Subcutaneous abdominal adipose tissue (tissue), 5 donors: ENCODE results near the gene FOXR1.

Experiments
- H3K27ac ChIP-seq: one replicate; pipeline ENCODE4 v1.7.0; 2013; ENCODE audit warnings: low read depth, mild to moderate bottlenecking, inconsistent platforms, low read length, moderate library complexity
- H3K27me3 ChIP-seq, 5 donors: one replicate each; pipeline ENCODE4 v1.7.0; 2013; ENCODE audit warnings: low read length in 5 of 5, inconsistent platforms in 1 of 5; ENCODE audit not compliant: control insufficient read depth in 5 of 5, insufficient read depth in 4 of 5
- H3K36me3 ChIP-seq, 5 donors: one replicate each; pipeline ENCODE4 v1.7.0; 2013; ENCODE audit warnings: low read length in 5 of 5; ENCODE audit not compliant: control insufficient read depth in 5 of 5, insufficient read depth in 5 of 5
- H3K4me1 ChIP-seq, 5 donors: one replicate each; pipeline ENCODE4 v1.7.0; 2013; ENCODE audit warnings: low read length in 5 of 5, mild to moderate bottlenecking in 3 of 5, moderate library complexity in 1 of 5; ENCODE audit not compliant: control insufficient read depth in 5 of 5, insufficient read depth in 5 of 5
- H3K4me3 ChIP-seq, 5 donors: one replicate each; pipeline ENCODE4 v1.7.0; 2013; ENCODE audit warnings: low read length in 5 of 5, low read depth in 1 of 5
- H3K9ac ChIP-seq, 5 donors: one replicate each; pipeline ENCODE4 v1.7.0; 2013; ENCODE audit warnings: low read length in 5 of 5, mild to moderate bottlenecking in 4 of 5, moderate library complexity in 3 of 5
- H3K9me3 ChIP-seq, 5 donors: one replicate each; pipeline ENCODE4 v1.7.0; 2013; ENCODE audit warnings: low read length in 5 of 5; ENCODE audit not compliant: control insufficient read depth in 5 of 5
- donor health status: healthy.
- donor health status: healthy.
- donor health status: healthy.
- donor health status: healthy.
- donor health status: healthy.

FOXR1 gene

DNA sequence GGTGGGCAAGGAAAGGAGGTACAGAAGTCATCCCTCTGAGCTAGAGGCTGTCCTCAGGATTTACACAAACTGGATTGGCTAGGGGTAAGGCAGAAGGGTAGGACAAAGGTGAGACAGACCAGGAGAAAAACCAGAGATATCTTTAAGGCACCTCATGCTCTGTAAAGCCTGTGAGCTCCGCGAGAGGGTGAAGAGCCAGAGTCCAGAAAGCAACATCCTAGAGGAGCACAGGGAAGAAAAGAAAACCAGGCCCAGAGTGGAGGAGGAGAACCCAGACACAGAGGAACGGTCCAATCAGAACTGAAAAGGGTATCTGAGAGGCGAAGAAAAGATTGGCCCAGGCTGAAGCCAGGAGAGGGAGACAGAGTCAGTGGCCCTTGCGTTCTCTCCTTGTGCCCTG, 54.0 kb downstream of the FOXR1 start:
- H3K4me1 ChIP-seq, result peaks cover 0 to 52% (median 46%) of the 10 kb centered on the region in 5 donors
- no peaks in the 10 kb centered on the region for H3K9me3 ChIP-seq
- peaks cover 12 to 61% (median 48%) of the 10 kb centered on the region in 5 donors for H3K36me3 ChIP-seq
- peak overlapping the region in 3 of 5 donors; percentile 2 to 51 (median 26) for H3K9ac ChIP-seq
- H3K4me3 ChIP-seq, result no peak overlapping the region
- peak overlapping the region; percentile 15 for H3K27ac ChIP-seq
- no peaks in the 10 kb centered on the region for H3K27me3 ChIP-seq

DNA sequence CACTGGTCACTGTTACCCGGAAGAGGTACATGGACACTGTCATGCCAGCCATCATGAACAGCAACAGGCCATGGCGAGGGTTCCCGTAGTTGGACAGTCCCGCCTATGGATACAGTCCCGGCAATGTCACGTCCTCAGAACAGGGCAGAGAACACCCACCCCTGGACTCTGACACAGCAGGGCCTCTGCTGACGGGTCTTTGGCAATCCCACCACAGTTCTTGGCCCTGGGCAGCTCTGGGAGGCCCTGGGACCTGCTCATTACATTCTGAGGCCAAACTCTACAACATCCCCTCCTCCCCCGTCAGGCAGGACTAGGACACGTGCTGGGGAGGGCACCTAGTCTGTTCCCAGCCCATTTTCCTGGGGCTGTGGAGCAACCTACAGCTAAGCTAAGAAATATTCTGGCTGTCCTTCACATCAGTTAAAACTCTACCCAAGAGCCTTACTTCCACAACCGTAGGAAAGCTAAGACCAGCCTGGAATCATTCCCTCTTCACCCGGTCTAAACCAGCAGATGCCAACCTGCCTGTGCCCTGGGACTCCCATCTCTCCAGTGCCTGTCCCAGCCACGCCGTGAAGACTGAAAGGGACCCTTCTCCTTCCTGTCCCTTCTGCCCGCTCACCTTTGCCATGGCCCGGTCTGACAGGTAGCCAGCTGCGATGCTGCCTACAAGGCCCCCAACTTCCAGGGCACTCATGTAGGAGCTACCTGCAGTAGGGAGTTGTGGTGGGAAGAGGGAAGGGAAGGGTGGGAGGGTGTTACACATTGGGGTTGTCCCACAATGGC, 54.6 kb downstream of the FOXR1 start:
- Histone ChIP-seq H3K9ac (no peak overlapping the region), H3K4me1 (peaks cover 0 to 54% (median 47%) of the 10 kb centered on the region in 5 donors), H3K9me3 (no peaks in the 10 kb centered on the region), H3K27ac (peak overlapping the region; percentile 15), H3K36me3 (peaks cover 12 to 58% (median 48%) of the 10 kb centered on the region in 5 donors), H3K4me3 (no peak overlapping the region), H3K27me3 (no peaks in the 10 kb centered on the region)

DNA sequence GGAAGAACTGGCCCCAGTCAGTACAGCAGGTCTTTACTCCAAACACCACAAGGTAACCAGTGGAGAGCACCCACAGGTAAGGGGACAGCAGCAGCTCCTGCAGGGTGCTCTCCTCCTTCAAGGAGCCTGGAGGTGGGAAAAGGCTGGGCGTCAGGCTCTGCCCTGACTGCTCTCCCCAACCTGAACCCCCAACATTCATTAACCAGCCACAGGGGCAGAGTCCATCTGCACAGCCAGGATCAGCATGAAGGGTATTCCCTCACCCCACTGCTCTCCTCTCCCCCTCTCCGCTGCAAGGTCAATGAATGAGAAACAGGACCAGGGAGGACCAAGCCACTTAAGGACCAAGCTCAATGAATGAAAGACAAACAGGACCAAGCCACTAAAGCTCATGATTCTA, 55.4 kb downstream of the FOXR1 start:
- peaks cover 7 to 50% (median 44%) of the 10 kb centered on the region in 5 donors for H3K36me3 ChIP-seq
- no peak overlapping the region for H3K27ac ChIP-seq
- H3K27me3 ChIP-seq, result no peaks in the 10 kb centered on the region
- peaks cover 0 to 53% (median 43%) of the 10 kb centered on the region in 5 donors for H3K4me1 ChIP-seq
- H3K4me3 ChIP-seq, result no peak overlapping the region
- no peaks in the 10 kb centered on the region for H3K9me3 ChIP-seq
- no peak overlapping the region for H3K9ac ChIP-seq

DNA sequence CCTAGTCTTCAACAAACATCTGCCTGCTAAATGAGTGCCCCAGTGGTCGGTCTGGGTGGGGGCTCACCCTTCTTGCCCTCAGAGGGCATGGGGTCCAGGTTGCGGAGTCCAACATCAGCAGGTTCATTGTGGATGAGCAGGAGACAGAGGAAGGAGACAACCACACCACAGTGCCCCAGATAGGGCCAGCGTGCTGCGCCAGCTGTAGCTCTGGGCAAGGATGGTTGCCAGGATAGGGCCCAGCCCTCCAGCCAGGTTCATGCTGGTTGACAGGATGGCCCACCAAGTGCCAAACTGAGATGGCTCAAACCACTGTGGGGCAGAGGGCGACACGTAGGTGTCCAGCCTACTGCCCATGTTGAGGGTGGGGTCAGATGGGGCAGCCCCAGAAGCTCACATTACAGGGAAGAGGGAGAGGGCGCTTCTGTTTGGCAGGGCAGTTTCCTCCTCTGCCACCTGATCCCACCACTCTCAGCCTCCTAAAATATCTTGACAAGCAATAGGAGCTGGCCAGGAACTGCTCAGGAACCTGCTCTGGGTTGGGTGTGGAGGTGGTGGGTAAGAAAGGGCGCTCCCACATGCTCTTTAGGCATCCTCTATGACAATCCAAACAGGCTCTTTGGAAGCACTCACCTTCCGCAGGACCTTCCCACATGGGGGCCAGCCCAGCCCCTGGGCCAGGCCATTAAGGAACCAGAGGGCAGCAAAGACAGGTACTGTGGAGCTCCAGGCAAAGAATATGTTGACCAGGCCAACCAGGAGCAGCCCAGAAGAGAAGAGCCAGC, 56.2 kb downstream of the FOXR1 start:
- H3K9me3 ChIP-seq, result no peaks in the 10 kb centered on the region
- peaks cover 0 to 53% (median 43%) of the 10 kb centered on the region in 5 donors for H3K4me1 ChIP-seq
- no peak overlapping the region for H3K4me3 ChIP-seq
- no peaks in the 10 kb centered on the region for H3K27me3 ChIP-seq
- H3K27ac ChIP-seq, result no peak overlapping the region
- peaks cover 7 to 43% (median 37%) of the 10 kb centered on the region in 5 donors for H3K36me3 ChIP-seq
- H3K9ac ChIP-seq, result peak overlapping the region in 1 of 5 donors; percentile 16

DNA sequence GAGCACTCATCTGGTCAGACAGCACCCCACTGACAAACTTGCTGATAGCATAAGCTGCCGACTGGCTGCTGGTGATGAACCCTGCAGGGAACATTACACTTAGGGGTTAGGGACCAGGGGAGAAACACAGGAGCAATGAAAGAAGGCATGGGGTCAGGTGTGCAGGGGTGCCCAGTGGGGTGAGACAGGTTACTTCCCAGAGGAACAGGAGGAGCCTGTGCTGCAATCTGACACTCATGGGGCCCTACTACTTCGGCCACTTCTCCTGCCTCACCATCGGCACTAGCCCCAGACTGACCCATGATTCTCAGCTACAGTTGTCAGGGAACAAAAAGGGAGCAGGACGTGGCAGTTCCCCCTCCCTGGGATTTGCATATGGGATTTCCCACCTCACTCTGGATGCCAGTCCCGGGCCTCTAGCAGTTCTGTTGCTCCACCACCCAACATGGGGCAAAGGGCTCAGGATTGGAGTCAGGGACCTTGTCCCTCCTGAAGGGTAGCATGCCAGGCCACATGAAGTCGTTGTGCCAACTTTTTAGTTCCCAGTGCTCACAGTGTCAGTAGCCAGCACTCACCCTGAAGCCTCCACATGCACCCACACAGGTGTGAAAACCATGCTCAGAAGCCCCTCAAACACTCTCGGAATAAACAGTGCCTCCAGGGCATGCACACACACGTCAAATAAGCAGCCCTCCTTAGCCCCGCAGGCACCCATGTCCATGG, 56.9 kb downstream of the FOXR1 start:
- Histone ChIP-seq H3K27me3 (no peaks in the 10 kb centered on the region), H3K36me3 (peaks cover 4 to 37% (median 32%) of the 10 kb centered on the region in 5 donors), H3K4me3 (no peak overlapping the region), H3K27ac (no peak overlapping the region), H3K4me1 (peaks cover 0 to 53% (median 42%) of the 10 kb centered on the region in 5 donors), H3K9me3 (no peaks in the 10 kb centered on the region), H3K9ac (no peak overlapping the region)

DNA sequence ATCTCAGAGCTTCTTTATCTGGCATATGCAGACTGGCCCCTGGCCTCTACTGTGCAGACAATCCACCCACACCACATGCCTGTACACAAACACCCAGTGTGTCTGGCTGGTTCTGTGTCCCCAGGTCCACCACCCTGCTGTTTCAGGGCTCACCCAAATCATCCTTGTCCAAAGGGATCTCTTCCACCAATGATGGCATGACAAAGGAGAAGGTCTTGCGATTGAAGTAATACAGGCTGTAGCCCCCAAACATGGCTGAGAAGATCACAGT, 57.4 kb downstream of the FOXR1 start:
- Histone ChIP-seq H3K9me3 (no peaks in the 10 kb centered on the region), H3K36me3 (peaks cover under 1 to 32% (median 27%) of the 10 kb centered on the region in 5 donors), H3K27ac (peak overlapping the region; percentile 62), H3K4me3 (peak overlapping the region in 2 of 5 donors; percentile 2 to 90), H3K27me3 (no peaks in the 10 kb centered on the region), H3K9ac (peak overlapping the region in 3 of 5 donors; percentile 41 to 90 (median 43)), H3K4me1 (peaks cover 0 to 53% (median 42%) of the 10 kb centered on the region in 5 donors)

DNA sequence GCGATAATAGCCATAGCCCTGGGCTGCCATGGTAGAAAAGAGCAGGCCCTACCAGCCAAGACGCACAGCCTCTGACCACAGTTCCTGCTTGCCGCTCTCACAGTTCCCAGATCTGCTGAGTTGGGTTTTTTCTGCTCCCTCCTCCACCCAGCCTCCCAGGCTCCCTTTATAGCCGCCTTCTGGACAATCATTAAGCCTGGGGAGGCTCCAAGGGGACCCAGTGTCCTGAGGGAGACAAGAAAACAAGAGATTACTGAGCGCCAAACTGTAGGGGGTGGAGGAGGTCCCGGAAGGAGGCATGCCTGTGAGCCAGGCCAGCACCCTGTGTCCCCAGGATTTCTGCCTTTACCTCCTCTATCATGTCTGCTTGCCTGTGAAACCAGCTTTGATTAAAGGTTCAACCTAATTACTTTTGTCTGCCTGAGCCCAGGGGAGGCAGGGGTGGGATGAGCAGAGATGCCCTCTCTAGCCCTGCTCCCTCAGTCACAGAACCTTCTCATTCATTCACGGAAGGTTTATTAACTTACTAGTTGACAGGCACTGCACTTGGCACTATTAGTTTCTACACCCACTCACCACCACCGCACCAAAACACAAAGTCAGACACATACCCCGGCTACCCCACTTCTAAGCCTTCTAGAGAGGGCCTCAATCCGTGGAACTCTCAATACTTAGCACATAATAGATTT, 57.9 kb downstream of the FOXR1 start:
- Histone ChIP-seq H3K4me3 (peak overlapping the region; percentile 58 to 90 (median 82)), H3K9ac (peak overlapping the region in 4 of 5 donors; percentile 43 to 90 (median 77)), H3K27me3 (no peaks in the 10 kb centered on the region), H3K27ac (peak overlapping the region; percentile 62), H3K4me1 (peaks cover 0 to 50% (median 37%) of the 10 kb centered on the region in 5 donors), H3K9me3 (no peaks in the 10 kb centered on the region), H3K36me3 (peaks cover 0 to 27% (median 23%) of the 10 kb centered on the region in 5 donors)

DNA sequence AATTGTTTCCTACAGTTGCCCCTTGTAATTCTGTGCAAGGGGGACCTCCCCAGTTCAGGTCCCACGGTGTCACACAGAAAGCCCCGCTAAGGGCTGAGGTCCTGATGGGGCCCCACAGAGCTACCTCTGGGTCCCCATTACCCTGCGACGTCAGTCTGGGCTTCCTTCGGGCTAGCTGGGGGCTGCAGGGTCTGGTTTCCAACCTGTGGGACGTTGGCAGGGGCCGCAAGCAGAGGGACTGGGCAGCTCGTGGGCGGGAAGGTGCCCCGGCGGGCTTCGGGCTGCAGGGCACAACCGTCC, 58.4 kb downstream of the FOXR1 start:
- peaks cover 0 to 45% (median 32%) of the 10 kb centered on the region in 5 donors for H3K4me1 ChIP-seq

DNA sequence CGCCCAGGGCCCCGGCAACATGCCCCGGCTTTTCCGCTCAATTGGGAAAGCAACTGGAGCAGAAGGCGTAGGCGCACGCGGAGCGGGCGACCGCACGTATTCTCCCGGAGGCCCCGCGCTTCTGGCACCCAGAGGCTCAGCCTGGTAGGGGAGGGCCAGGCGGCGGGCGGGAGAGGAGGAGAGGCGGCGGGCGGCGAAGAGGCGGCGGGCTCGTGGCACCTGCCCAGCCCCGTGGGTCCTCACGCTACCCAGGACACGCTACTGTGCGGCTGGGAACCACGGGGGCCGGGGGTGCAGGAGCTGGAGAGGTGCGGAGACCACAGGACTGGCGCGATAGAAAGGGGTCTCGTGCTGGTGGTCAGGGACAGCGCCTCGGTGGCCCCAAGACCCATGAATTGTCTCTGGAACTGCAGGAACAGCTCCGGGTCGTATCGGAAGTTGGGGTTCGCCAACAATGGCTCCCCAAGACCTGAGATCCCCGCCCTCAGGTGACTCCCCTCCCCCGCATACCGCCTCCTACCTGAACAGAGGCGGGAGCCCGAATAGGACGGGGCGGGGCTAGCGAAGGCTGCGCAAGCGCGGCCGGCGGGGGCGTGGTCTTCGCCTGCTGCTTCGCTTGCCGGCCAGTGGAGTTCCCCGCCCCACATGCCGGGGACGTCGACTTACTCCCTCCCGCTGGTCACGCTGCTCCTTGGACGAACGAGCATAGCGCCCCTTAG, 58.9 kb downstream of the FOXR1 start, which contains the start of gene SLC37A4:
Gene SLC37A4 (minus strand): TSS at position 549 of the 719 bp plus-strand sequence.
- Histone ChIP-seq H3K36me3 (peaks cover 0 to 17% (median 13%) of the 10 kb centered on the region in 5 donors), H3K27ac (peak within 1 kb of the TSS; percentile 62), H3K4me1 (peaks cover 0 to 40% (median 27%) of the 10 kb centered on the region in 5 donors), H3K9me3 (no peaks in the 10 kb centered on the region), H3K27me3 (no peaks in the 10 kb centered on the region), H3K9ac (peak within 1 kb of the TSS in 4 of 5 donors; percentile 43 to 90 (median 77)), H3K4me3 (peak within 1 kb of the TSS; percentile 71 to 90 (median 82))

More for the DNA sequence above, 58.4 kb downstream of the FOXR1 start:
- Histone ChIP-seq H3K9ac (peak overlapping the region in 4 of 5 donors; percentile 43 to 90 (median 77)), H3K9me3 (no peaks in the 10 kb centered on the region), H3K27ac (peak overlapping the region; percentile 62), H3K36me3 (peaks cover 0 to 22% (median 18%) of the 10 kb centered on the region in 5 donors), H3K27me3 (no peaks in the 10 kb centered on the region), H3K4me3 (peak overlapping the region; percentile 58 to 90 (median 82))
